Neural cell (in vitro differentiated cells): ENCODE results near the gene PPCDC. TPM values are rescaled to one million over a fixed set of nuclear protein-coding genes. Genes with fewer than 3 reads are reported as not detected.

Experiments
- H2AFZ ChIP-seq: fragments of 200-600, 300-800 bp; sonication (generic), shearing (Covaris generic); 2 replicates; pipeline ENCODE4 v1.6.0; 2014; ENCODE audit warnings: low read depth, mild to moderate bottlenecking, antibody characterized with exemption, low read length, moderate library complexity
- H3F3A ChIP-seq: fragments of 200-600 bp; shearing (Covaris generic); 2 replicates; pipeline ENCODE4 v1.6.1; 2016; ENCODE audit warnings: mild to moderate bottlenecking, moderate library complexity, mixed read lengths, antibody characterized with exemption, low read length; ENCODE audit not compliant: insufficient read depth, poor library complexity, severe bottlenecking
- H3K27ac ChIP-seq: fragments of 200-600, 300-800 bp; sonication (generic), shearing (Covaris generic); 2 replicates; pipeline ENCODE4 v1.5.1; 2014; ENCODE audit warnings: mild to moderate bottlenecking, low read length, moderate library complexity
- H3K27me3 ChIP-seq: fragments of 300-800, 200-600 bp; sonication (generic), shearing (Covaris generic); 2 replicates; pipeline ENCODE4 v1.6.0; 2014; ENCODE audit warnings: mild to moderate bottlenecking, low read depth, low read length, moderate library complexity; ENCODE audit not compliant: insufficient read depth
- H3K36me3 ChIP-seq: fragments of 300-800, 200-600 bp; sonication (generic), shearing (Covaris generic); 2 replicates; pipeline ENCODE4 v1.5.1; 2014; ENCODE audit warnings: mild to moderate bottlenecking, antibody characterized with exemption, low read length, moderate library complexity; ENCODE audit not compliant: insufficient read depth
- H3K4me2 ChIP-seq: fragments of 300-800, 200-600 bp; sonication (generic), shearing (Covaris generic); 2 replicates; pipeline ENCODE4 v1.6.0; 2014; ENCODE audit warnings: mild to moderate bottlenecking, low read length
- H3K4me3 ChIP-seq: fragments of 300-800, 200-600 bp; sonication (generic), shearing (Covaris generic); 2 replicates; pipeline ENCODE4 v1.5.1; 2014; ENCODE audit warnings: mild to moderate bottlenecking, low read length, moderate library complexity
- H3K79me2 ChIP-seq: fragments of 200-600 bp; shearing (Covaris generic); replicated peaks from 2 replicates; pipeline ENCODE4 v1.6.0; 2014; ENCODE audit warnings: mild to moderate bottlenecking, low read length, moderate library complexity; ENCODE audit not compliant: insufficient read depth
- H3K9ac ChIP-seq: fragments of 300-800, 200-600 bp; sonication (generic), shearing (Covaris generic); 2 replicates; pipeline ENCODE4 v1.6.1; 2016; ENCODE audit warnings: mild to moderate bottlenecking, low read length, mixed read lengths
- H3K9me2 ChIP-seq: fragments of 200-600 bp; shearing (Covaris generic); 2 replicates; pipeline ENCODE4 v1.6.1; 2016; ENCODE audit warnings: mild to moderate bottlenecking, low read length, mixed read lengths; ENCODE audit not compliant: insufficient read depth
- H3K9me3 ChIP-seq: fragments of 200-600, 300-800 bp; sonication (generic), shearing (Covaris generic); 2 replicates; pipeline ENCODE4 v1.6.1; 2016; ENCODE audit warnings: mild to moderate bottlenecking, mixed run types, low read length, moderate library complexity, mixed read lengths
- H4K20me1 ChIP-seq: fragments of 200-600 bp; shearing (Covaris generic); 2 replicates; pipeline ENCODE4 v1.6.1; 2016; ENCODE audit warnings: mild to moderate bottlenecking, mixed run types; ENCODE audit not compliant: insufficient read depth
- CTCF ChIP-seq: fragments of 450-650 bp; IDR thresholded peaks from 2 replicates; pipeline ENCODE4 v1.5.1; 2014; ENCODE audit warnings: antibody characterized with exemption, mild to moderate bottlenecking, moderate library complexity; ENCODE audit not compliant: poor library complexity, severe bottlenecking
- EP300 ChIP-seq: fragments of 450-650 bp; conservative IDR thresholded peaks from 2 replicates; pipeline ENCODE4 v1.6.1; 2014; ENCODE audit warnings: antibody characterized with exemption, mild to moderate bottlenecking, moderate library complexity; ENCODE audit not compliant: poor library complexity, severe bottlenecking
- EZH2 ChIP-seq: fragments of 200-600, 300-800 bp; shearing (Covaris generic), sonication (generic); IDR thresholded peaks from 2 replicates; pipeline ENCODE4 v1.6.1; 2014; ENCODE audit warnings: antibody characterized with exemption, low read length, borderline replicate concordance, mild to moderate bottlenecking; ENCODE audit not compliant: insufficient read depth, poor library complexity, severe bottlenecking
- MXI1 ChIP-seq: fragments of 450-650 bp; conservative IDR thresholded peaks from 2 replicates; pipeline ENCODE4 v1.6.1; 2014; ENCODE audit warnings: antibody characterized with exemption, mild to moderate bottlenecking; ENCODE audit not compliant: poor library complexity, severe bottlenecking
- POLR2AphosphoS5 ChIP-seq: IDR thresholded peaks from 2 replicates; pipeline ENCODE4 v1.6.1; 2012
- RAD21 ChIP-seq: fragments of 450-650 bp; conservative IDR thresholded peaks from 2 replicates; pipeline ENCODE4 v1.6.1; 2014; ENCODE audit warnings: antibody characterized with exemption, mild to moderate bottlenecking, moderate library complexity
- REST ChIP-seq: IDR thresholded peaks from 2 replicates; pipeline ENCODE4 v1.6.1; 2012; ENCODE audit warnings: borderline replicate concordance
- SMC3 ChIP-seq: fragments of 450-650 bp; conservative IDR thresholded peaks from 2 replicates; pipeline ENCODE4 v1.6.1; 2014; ENCODE audit warnings: antibody characterized with exemption, mild to moderate bottlenecking, moderate library complexity; ENCODE audit not compliant: poor library complexity
- TAF1 ChIP-seq: IDR thresholded peaks from 2 replicates; pipeline ENCODE4 v1.6.1; 2012; ENCODE audit warnings: low read depth
- polyA plus RNA-seq: library from polyadenylated mRNA; depleted of rRNA; stranded (reverse); fragments of >200 nt; gene quantifications from 2 replicates; pipeline ENCODE4 v1.2.3, GENCODE V29; 2014

The PPCDC gene
- polyA plus RNA-seq, 1 donor from 2014 or later = 13.6 TPM

GRCh38 chr15:75037685-75038084, 14.3 kb downstream of the PPCDC start:
- Histone ChIP-seq H3K79me2 (no peaks in the 10 kb centered on the region), H3K27me3 (no peaks in the 10 kb centered on the region), H3K4me3 (no peak overlapping the region), H3K9me2 (no peaks in the 10 kb centered on the region), H3K27ac (no peak overlapping the region), H3K9me3 (no peaks in the 10 kb centered on the region), H3K9ac (no peak overlapping the region), H4K20me1 (no peaks in the 10 kb centered on the region), H2AFZ (no peak overlapping the region), H3F3A (no peaks in the 10 kb centered on the region), H3K4me2 (no peak overlapping the region), H3K36me3 (no peaks in the 10 kb centered on the region)
- TF ChIP-seq CTCF (no peak), POLR2AphosphoS5 (no peak), RAD21 (no peak), TAF1 (no peak), MXI1 (no peak), EP300 (no peak), REST (no peak), SMC3 (no peak), EZH2 (no peak)

GRCh38 chr15:75038231-75038630, 14.8 kb downstream of the PPCDC start:
- no peak overlapping the region for H3K9ac ChIP-seq

More at GRCh38 chr15:75038231-75038630, 14.8 kb downstream of the PPCDC start:
- Histone ChIP-seq H3F3A (no peaks in the 10 kb centered on the region), H3K36me3 (no peaks in the 10 kb centered on the region), H3K79me2 (no peaks in the 10 kb centered on the region), H2AFZ (no peak overlapping the region), H4K20me1 (no peaks in the 10 kb centered on the region), H3K4me3 (no peak overlapping the region), H3K9me3 (no peaks in the 10 kb centered on the region), H3K27ac (no peak overlapping the region), H3K9me2 (no peaks in the 10 kb centered on the region), H3K27me3 (no peaks in the 10 kb centered on the region), H3K4me2 (no peak overlapping the region)
- TF ChIP-seq RAD21 (no peak), MXI1 (no peak), POLR2AphosphoS5 (no peak), REST (no peak), EP300 (no peak), SMC3 (no peak), TAF1 (no peak), CTCF (no peak)
